Spleen (tissue), 11 donors: ENCODE data around the gene TMEM245. TPM values are rescaled to one million over a fixed set of nuclear protein-coding genes. Genes with fewer than 3 reads are reported as not detected.

Experiments used
- DNase-seq: peaks from one replicate; pipeline ENCODE4 v3.0.0-alpha.2; 2020
- H3K27ac ChIP-seq, 8 donors: fragments of 200-600 bp; sonication (generic) in 7 of 8; 1 replicate in 4 of 8; 2 replicates in 4 of 8; pipeline versions ENCODE4 v1.5.0 to v1.8.0; 2016 to 2021; ENCODE audit warnings: inconsistent platforms in 4 of 8, mild to moderate bottlenecking in 4 of 8, moderate library complexity in 1 of 8
- H3K27me3 ChIP-seq, 7 donors: fragments of 200-600 bp; sonication (generic) in 6 of 7; replicated peaks in 1 of 7; 1 replicate in 4 of 7; 2 replicates in 3 of 7; pipeline versions ENCODE4 v1.5.0 to v1.8.0; 2016 to 2021; ENCODE audit warnings: inconsistent platforms in 3 of 7, mild to moderate bottlenecking in 1 of 7
- H3K36me3 ChIP-seq, 6 donors: fragments of 200-600 bp; sonication (generic) in 5 of 6; 1 replicate in 4 of 6; 2 replicates in 2 of 6; pipeline versions ENCODE4 v1.5.0 to v1.8.0; 2016 to 2021; ENCODE audit warnings: inconsistent platforms in 2 of 6
- H3K4me1 ChIP-seq, 6 donors: fragments of 200-600 bp; sonication (generic) in 5 of 6; 1 replicate in 3 of 6; 2 replicates in 3 of 6; pipeline versions ENCODE4 v1.5.0 to v1.8.0; 2016 to 2021; ENCODE audit warnings: inconsistent platforms in 3 of 6
- H3K4me3 ChIP-seq, 8 donors: fragments of 200-600 bp; sonication (generic) in 7 of 8; 1 replicate in 4 of 8; 2 replicates in 4 of 8; pipeline versions ENCODE4 v1.5.0 to v1.8.0; 2016 to 2021; ENCODE audit warnings: inconsistent platforms in 4 of 8, mild to moderate bottlenecking in 4 of 8, moderate library complexity in 2 of 8
- H3K9me3 ChIP-seq, 8 donors: fragments of 200-600 bp; sonication (generic) in 7 of 8; 1 replicate in 4 of 8; 2 replicates in 4 of 8; pipeline versions ENCODE4 v1.5.0 to v1.8.0; 2016 to 2021; ENCODE audit warnings: inconsistent platforms in 4 of 8
- CTCF ChIP-seq, 11 experiments: fragments of 200-600 bp in 7 of 11; fragments of 450-650 bp in 4 of 11; sonication (generic) in 4 of 11; IDR thresholded peaks in 8 of 11; conservative IDR thresholded peaks in 3 of 11; 1 replicate in 7 of 11; 2 replicates in 4 of 11; pipeline versions ENCODE4 v1.4.0 to v1.8.0; 2016 to 2021; ENCODE audit warnings: antibody characterized with exemption in 11 of 11, inconsistent platforms in 4 of 11, mild to moderate bottlenecking in 1 of 11
- POLR2A ChIP-seq, 3 donors: fragments of 450-650 bp; IDR thresholded peaks; one replicate each; pipeline ENCODE4 v1.5.1; 2017; ENCODE audit warnings: antibody characterized with exemption in 3 of 3, mild to moderate bottlenecking in 1 of 3
- POLR2AphosphoS5 ChIP-seq, 3 donors: sonication (generic); formaldehyde crosslinking; IDR thresholded peaks; one replicate each; pipeline ENCODE4 v1.5.1; 2017; ENCODE audit warnings: antibody characterized with exemption in 3 of 3
- WGBS, 5 donors: extraction: QIAGEN DNeasy Blood & Tissue Kit in 3 of 5; methylation state at CpG; one replicate each; pipeline versions ENCODE4 v1.1.5 to v1.1.7; 2013 to 2018; 5-methylcytosine and 5-hydroxymethylcytosine counted together
- intact Hi-C: fragments of 100-400 bp; cut with DNase I; formaldehyde crosslinking; loops from one replicate; pipeline ENCODE4 v1.15.0; 2023; ENCODE audit warnings: low total_unique reads
- polyA plus RNA-seq, 3 donors: library from polyadenylated mRNA; stranded (reverse); fragments of 200-250 nt; gene quantifications; one replicate each; pipeline ENCODE4 v1.2.1, GENCODE V29; 2013
- total RNA-seq, 7 donors: library from RNA; depleted of rRNA in 3 of 7; stranded (reverse); fragments of >200 nt in 3 of 7; fragmentation: NEBNext Ultra II Directional in 4 of 7; extraction: Animal tissue kit (Norgen Biotek cat#: 25700) in 4 of 7; gene quantifications; one replicate each; pipeline versions ENCODE4 v1.1.0 to v1.2.1, GENCODE V29; 2016 to 2021
- donor health status: healthy with polysubstance abuse.
- donor health status: DM: no; HTN: no; CAD: no; lungs with moderate emphysema.
- donor health status: DM: no; HTN: no; CAD: no.
- donor health status: Bipolar disorder and iron deficiency.
- donor health status: healthy.
- donor health status: DM: no; HTN: no; CAD: no.
- donor health status: DM: yes; HTN: yes; CAD: no.

Gene TMEM245
- total and polyA plus RNA-seq, 10 donors = 3.2 to 71.6 (median 37.9) TPM

DNA sequence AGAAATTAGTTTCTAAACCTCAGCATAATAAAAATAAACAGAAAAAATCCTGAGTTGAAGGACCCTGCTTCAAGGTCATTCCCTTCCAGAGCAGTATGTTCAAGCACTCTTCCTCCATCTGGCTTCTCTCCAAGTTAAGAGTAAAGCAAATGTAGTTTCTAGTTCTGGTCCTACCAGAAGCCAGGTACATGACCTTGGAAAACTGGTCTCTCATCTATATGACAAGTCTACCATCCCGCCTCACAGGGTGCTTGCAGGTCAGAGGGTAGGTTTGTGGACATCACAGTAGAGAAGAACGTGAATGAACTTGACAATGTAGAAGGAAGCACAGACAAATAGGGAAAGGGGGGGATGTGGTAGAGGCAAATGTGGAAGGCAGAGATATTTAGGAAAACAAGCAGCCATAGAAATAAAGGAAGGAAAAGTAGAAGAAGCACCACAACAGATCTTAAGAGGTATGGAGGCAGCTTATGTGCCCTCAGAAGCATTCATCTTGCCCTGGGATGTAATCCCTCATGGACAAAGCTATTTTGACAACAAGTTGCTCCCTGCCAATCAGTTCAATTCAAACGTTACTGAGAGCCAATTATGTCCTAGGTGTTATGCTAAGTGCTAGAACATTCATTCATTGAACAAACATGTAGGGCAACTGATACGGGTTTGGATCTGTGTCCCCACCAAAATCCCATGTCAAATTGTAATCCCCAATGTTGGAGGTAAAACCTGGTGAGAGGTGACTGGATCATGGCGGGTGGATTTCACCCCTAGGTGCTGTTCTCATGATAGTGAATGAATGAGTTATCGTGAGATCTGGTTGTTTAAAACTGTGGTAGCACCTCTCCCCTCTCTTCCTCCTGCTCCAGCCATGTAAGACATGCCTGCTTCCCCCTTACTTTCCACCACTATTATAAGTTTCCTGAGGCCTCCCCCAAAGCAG, 82.7 kb downstream of the TMEM245 start:
- WGBS, 5 donors = 89 to 91% (median 89%) methylated on average over 6 of the region's 6 CpGs

DNA sequence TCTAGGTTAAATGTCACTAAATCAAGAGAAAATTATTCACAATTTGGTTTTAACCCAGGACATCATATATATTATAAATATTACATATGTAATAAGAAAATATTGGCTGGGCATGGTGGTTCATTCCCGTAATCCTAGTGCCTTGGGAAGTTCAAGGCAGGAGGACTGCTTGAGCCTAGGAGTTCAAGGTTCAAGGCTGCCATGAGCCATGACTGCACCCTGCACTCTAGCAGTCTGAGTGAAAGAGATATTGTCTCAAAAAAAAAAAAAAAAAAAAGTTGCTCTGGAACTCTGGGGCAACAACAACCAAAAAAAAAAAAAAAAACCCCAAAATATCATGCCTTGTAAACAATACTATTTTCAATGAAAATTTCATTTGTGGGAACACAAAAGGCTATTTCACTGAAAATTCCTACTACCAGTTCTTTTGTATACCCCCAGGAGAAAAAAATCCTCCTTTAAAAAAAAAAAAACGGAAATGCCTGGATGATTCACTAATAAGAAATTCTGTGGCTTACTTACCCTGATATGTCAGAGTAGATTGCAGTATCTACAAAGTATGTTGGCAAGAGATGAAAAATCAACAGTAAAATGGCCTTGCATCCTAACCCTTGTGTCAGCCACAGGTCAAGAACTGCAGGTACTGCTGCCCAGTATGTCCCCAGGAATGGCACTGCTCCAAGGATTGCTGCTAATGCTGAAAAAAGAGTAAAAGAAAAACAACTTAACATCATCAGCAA, 83.9 kb downstream of the TMEM245 start:
- no peak overlapping the region for H3K4me3 ChIP-seq
- intact Hi-C loops = no loop called here
- peaks cover 0 to 99% (median 30%) of the 10 kb centered on the region in 6 donors for H3K36me3 ChIP-seq
- H3K27me3 ChIP-seq = no peaks in the 10 kb centered on the region
- WGBS, 5 donors = 57 to 80% (median 70%) methylated on average over 2 of the region's 2 CpGs
- TF ChIP-seq POLR2A (IDR thresholded peaks at IDR 0.05) (no peak), CTCF (IDR thresholded peaks at IDR 0.05 in 8 of 11, conservative IDR thresholded peaks at IDR 0.05 in 3 of 11) (no peak), POLR2AphosphoS5 (IDR thresholded peaks at IDR 0.05) (no peak)
- H3K9me3 ChIP-seq = peaks cover 0 to 3% (median 0%) of the 10 kb centered on the region in 8 donors
- peaks cover 0 to 15% (median 2%) of the 10 kb centered on the region in 6 donors for H3K4me1 ChIP-seq
- H3K27ac ChIP-seq = peak overlapping the region in 7 of 8 donors; percentile 1 to 61 (median 45)
- DNase-seq = no peak

More for the DNA sequence above, 82.7 kb downstream of the TMEM245 start:
- peaks cover 0 to 15% (median 2%) of the 10 kb centered on the region in 6 donors for H3K4me1 ChIP-seq
- no peak for DNase-seq
- H3K27me3 ChIP-seq = no peaks in the 10 kb centered on the region
- intact Hi-C loops = no loop called here
- H3K4me3 ChIP-seq = no peak overlapping the region
- peak overlapping the region in 5 of 8 donors; percentile 1 to 61 (median 45) for H3K27ac ChIP-seq
- peaks cover 0 to 96% (median 27%) of the 10 kb centered on the region in 6 donors for H3K36me3 ChIP-seq
- no peak for TF ChIP-seq CTCF (IDR thresholded peaks at IDR 0.05 in 8 of 11, conservative IDR thresholded peaks at IDR 0.05 in 3 of 11)
- TF ChIP-seq POLR2AphosphoS5 (IDR thresholded peaks at IDR 0.05) = no peak
- no peak for TF ChIP-seq POLR2A (IDR thresholded peaks at IDR 0.05)
- peaks cover 0 to 10% (median 0%) of the 10 kb centered on the region in 8 donors for H3K9me3 ChIP-seq

- TF ChIP-seq CTCF (IDR thresholded peaks at IDR 0.05 in 8 of 11, conservative IDR thresholded peaks at IDR 0.05 in 3 of 11) = no peak
- TF ChIP-seq POLR2A (IDR thresholded peaks at IDR 0.05) = no peak
- no peak for TF ChIP-seq POLR2AphosphoS5 (IDR thresholded peaks at IDR 0.05)
- peaks cover 0 to 15% (median 2%) of the 10 kb centered on the region in 6 donors for H3K4me1 ChIP-seq
- 88 to 96% (median 95%) methylated on average over 6 of the region's 6 CpGs for WGBS, 5 donors
- no peak for DNase-seq
- H3K9me3 ChIP-seq = no peaks in the 10 kb centered on the region
- H3K4me3 ChIP-seq = no peak overlapping the region
- intact Hi-C loops = no loop called here
- no peaks in the 10 kb centered on the region for H3K27me3 ChIP-seq
- peaks cover 0 to 98% (median 28%) of the 10 kb centered on the region in 6 donors for H3K36me3 ChIP-seq
- no peak overlapping the region for H3K27ac ChIP-seq
Measured at GRCh38 chr9:109033941-109034700, 85.6 kb downstream of the TMEM245 start.
